Activated naive CD4-positive, alpha-beta T cell treated with anti-CD3 and anti-CD28 coated beads, Interleukin-2, amount 10 ng/mL, durations not matched to agents 5 hours and 36 hours (primary cell): Measurements from ENCODE around the gene PTPRQ. TPM values are rescaled to one million over a fixed set of nuclear protein-coding genes. Genes with fewer than 3 reads are reported as not detected.

Source experiments
- total RNA-seq, 2 experiments: library from RNA; stranded (reverse); gene quantifications; one replicate each; pipeline ENCODE4 v1.2.3, GENCODE V29; 2021

PTPRQ gene, protein sequence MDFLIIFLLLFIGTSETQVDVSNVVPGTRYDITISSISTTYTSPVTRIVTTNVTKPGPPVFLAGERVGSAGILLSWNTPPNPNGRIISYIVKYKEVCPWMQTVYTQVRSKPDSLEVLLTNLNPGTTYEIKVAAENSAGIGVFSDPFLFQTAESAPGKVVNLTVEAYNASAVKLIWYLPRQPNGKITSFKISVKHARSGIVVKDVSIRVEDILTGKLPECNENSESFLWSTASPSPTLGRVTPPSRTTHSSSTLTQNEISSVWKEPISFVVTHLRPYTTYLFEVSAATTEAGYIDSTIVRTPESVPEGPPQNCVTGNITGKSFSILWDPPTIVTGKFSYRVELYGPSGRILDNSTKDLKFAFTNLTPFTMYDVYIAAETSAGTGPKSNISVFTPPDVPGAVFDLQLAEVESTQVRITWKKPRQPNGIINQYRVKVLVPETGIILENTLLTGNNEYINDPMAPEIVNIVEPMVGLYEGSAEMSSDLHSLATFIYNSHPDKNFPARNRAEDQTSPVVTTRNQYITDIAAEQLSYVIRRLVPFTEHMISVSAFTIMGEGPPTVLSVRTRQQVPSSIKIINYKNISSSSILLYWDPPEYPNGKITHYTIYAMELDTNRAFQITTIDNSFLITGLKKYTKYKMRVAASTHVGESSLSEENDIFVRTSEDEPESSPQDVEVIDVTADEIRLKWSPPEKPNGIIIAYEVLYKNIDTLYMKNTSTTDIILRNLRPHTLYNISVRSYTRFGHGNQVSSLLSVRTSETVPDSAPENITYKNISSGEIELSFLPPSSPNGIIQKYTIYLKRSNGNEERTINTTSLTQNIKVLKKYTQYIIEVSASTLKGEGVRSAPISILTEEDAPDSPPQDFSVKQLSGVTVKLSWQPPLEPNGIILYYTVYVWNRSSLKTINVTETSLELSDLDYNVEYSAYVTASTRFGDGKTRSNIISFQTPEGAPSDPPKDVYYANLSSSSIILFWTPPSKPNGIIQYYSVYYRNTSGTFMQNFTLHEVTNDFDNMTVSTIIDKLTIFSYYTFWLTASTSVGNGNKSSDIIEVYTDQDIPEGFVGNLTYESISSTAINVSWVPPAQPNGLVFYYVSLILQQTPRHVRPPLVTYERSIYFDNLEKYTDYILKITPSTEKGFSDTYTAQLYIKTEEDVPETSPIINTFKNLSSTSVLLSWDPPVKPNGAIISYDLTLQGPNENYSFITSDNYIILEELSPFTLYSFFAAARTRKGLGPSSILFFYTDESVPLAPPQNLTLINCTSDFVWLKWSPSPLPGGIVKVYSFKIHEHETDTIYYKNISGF (N-terminal part only)
- not detected for total RNA-seq

DNA sequence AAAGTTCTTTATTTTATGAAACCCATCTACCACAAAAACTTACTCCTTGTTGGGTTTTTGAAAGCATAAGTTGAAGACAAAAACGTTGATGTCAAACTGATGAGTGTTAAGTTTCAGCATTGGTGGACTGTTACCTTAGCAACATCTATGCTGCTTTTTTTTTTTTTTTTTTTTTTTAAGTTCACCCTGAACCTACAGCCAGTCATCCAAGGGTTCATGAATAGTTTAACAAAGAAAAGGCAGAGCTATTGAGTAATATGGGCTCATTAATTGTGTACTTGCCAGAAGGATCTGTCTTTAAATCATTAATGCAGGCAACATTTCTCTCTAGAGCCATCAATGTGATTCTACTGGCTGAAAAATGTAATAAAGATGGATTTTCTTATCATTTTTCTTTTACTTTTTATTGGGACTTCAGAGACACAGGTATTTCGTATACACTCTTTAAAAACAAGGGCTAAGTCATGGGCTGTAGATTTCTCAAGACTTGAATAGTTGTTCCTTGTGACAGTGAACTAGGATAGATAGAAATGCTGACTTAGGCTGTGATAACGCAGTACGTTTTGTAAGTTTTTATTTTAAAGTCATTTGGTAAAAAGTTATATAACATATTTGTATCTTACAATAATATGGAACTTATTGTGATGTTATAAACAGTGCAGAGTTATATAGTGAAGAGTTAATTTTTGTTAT is at the start of gene PTPRQ:
PTPRQ (plus strand) TSS at position 262 of the 693 bp plus-strand sequence; CDS start at position 373, 111 bp downstream.

DNA sequence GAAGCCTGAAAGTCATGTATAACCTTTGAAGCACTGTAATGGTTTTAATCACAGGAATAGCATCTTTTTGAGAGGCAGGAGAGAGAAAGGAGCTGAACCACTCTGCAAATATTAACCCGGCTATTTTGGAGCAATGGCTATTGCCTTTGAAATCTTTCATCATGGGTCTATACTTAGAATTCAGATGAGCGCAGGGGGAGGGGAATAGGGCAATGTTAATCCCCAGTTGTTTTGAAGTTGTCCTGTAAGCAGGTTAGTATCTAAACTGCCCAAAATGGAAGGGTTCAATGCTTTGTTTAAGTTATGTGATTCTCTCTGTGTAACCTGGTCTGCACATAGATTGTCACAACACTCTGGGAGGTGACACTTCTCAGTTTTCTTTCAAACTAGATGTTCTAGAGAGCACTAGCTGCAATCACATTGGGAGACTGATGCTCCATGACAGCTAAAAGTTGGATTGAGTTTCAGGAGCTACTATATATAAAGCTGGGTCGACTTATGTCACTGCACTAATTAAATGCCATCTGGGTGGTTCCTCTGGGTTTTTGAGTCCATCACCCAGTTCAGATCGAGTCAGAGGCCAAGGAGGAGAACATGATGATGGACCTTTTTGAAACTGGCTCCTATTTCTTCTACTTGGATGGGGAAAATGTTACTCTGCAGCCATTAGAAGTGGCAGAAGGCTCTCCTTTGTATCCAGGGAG is 263.2 kb downstream of the PTPRQ start, which contains the start of gene MYF6:
MYF6 (plus strand) TSS at position 509 of the 704 bp plus-strand sequence; CDS start at position 595, 86 bp downstream.

GRCh38 chr12:80716696-80717469 is 272.8 kb downstream of the PTPRQ start, which contains the start of gene MYF5:
Gene MYF5 (plus strand): TSS chr12:80716912. CDS start chr12:80717064, 152 bp downstream.

